ENCODE measurements around the gene INPP5J. TPM values are rescaled to one million over a fixed set of nuclear protein-coding genes. Genes with fewer than 3 reads are reported as not detected.

The INPP5J gene
- total and polyA plus RNA-seq, 12 donors: 7.9 to 31.7 (median 16.9) TPM

DNA sequence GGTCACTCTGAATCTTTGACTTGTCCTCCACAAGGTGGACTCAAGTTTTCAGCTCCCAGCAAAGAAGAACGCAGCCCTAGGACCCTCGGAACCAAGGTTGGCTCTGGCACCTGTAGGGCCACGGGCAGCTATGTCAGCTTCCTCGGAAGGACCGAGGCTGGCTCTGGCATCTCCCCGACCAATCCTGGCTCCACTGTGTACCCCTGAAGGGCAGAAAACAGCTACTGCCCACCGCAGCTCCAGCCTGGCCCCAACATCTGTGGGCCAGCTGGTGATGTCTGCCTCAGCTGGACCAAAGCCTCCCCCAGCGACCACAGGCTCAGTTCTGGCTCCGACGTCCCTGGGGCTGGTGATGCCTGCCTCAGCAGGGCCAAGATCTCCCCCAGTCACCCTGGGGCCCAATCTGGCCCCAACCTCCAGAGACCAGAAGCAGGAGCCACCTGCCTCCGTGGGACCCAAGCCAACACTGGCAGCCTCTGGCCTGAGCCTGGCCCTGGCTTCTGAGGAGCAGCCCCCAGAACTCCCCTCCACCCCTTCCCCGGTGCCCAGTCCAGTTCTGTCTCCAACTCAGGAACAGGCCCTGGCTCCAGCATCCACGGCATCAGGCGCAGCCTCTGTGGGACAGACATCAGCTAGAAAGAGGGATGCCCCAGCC is 2.2 kb downstream of the INPP5J start:
- ATAC-seq: no peak
- H3K36me3 ChIP-seq: peaks cover 0 to 11% (median 0%) of the 10 kb centered on the region in 9 donors
- peaks cover 3 to 32% (median 16%) of the 10 kb centered on the region in 9 donors for H3K4me1 ChIP-seq
- no peak for DNase-seq
- TF ChIP-seq, protein P1, sequence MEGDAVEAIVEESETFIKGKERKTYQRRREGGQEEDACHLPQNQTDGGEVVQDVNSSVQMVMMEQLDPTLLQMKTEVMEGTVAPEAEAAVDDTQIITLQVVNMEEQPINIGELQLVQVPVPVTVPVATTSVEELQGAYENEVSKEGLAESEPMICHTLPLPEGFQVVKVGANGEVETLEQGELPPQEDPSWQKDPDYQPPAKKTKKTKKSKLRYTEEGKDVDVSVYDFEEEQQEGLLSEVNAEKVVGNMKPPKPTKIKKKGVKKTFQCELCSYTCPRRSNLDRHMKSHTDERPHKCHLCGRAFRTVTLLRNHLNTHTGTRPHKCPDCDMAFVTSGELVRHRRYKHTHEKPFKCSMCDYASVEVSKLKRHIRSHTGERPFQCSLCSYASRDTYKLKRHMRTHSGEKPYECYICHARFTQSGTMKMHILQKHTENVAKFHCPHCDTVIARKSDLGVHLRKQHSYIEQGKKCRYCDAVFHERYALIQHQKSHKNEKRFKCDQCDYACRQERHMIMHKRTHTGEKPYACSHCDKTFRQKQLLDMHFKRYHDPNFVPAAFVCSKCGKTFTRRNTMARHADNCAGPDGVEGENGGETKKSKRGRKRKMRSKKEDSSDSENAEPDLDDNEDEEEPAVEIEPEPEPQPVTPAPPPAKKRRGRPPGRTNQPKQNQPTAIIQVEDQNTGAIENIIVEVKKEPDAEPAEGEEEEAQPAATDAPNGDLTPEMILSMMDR (IDR thresholded peaks at IDR 0.05): no peak
- H3K27me3 ChIP-seq: no peaks in the 10 kb centered on the region
- WGBS, 2 donors: 76 to 83% methylated on average over 14 of the region's 14 CpGs
- no peak overlapping the region for H3K27ac ChIP-seq
- intact Hi-C loops (cut with DNase I): no loop called here
- H3K4me3 ChIP-seq: no peak overlapping the region
- H3K9me3 ChIP-seq: no peaks in the 10 kb centered on the region

DNA sequence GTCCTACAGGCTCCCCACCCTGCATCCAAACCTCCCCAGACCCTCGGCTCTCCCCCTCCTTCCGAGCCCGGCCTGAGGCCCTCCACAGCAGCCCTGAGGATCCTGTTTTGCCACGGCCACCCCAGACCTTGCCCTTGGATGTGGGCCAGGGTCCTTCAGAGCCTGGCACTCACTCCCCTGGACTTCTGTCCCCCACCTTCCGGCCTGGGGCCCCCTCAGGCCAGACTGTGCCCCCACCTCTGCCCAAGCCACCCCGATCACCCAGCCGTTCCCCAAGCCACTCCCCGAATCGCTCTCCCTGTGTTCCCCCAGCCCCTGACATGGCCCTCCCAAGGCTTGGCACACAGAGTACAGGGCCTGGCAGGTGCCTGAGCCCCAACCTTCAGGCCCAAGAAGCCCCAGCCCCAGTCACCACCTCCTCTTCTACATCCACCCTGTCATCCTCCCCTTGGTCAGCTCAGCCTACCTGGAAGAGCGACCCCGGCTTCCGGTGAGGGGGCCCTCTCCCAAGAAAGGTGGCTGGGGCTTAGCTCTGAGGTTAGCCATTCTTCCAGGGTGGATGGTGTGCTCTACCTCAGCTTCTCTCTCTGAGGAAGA is 2.9 kb downstream of the INPP5J start:
- TF ChIP-seq, protein P1 (IDR thresholded peaks at IDR 0.05): no peak
- H3K27me3 ChIP-seq: no peaks in the 10 kb centered on the region
- no peaks in the 10 kb centered on the region for H3K9me3 ChIP-seq
- no peak overlapping the region for H3K4me3 ChIP-seq
- H3K36me3 ChIP-seq: peaks cover 0 to 17% (median 0%) of the 10 kb centered on the region in 9 donors
- 80 to 83% methylated on average over 12 of the region's 12 CpGs for whole genome bisulfite sequencing, 2 donors
- H3K27ac ChIP-seq: no peak overlapping the region
- H3K4me1 ChIP-seq: peaks cover 3 to 25% (median 13%) of the 10 kb centered on the region in 9 donors
- intact Hi-C loops (cut with DNase I): no loop called here
- ATAC-seq: no peak
- DNase-seq: no peak

DNA sequence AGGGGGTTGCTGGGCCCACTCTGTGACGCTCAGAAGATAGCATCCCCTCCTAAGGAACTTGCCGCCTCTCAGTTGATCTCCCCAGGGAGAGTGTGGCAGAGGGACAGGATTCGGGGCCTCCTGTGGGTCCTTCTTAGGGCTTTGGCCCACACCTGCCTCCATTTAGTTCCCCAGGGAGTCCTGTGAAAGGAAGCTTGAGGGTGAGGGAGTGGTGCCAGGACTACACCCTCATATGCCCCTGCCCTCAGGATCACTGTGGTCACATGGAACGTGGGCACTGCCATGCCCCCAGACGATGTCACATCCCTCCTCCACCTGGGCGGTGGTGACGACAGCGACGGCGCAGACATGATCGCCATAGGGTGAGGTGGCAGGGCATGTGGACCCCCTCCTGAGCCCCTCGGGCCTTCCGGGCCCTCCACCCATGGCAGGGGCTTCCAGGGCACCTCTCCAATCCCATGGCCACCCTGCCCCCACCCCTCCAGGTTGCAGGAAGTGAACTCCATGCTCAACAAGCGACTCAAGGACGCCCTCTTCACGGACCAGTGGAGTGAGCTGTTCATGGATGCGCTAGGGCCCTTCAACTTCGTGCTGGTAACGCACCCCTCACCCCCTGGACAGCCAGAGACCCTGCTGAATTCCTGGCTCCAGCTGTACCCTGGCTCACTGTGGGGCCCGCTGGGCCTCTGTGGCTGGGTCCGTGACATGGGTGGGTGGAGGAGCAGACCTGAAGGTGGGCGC is 3.5 kb downstream of the INPP5J start:
- peaks cover 3 to 25% (median 17%) of the 10 kb centered on the region in 9 donors for H3K4me1 ChIP-seq
- no peak for ATAC-seq

DNA sequence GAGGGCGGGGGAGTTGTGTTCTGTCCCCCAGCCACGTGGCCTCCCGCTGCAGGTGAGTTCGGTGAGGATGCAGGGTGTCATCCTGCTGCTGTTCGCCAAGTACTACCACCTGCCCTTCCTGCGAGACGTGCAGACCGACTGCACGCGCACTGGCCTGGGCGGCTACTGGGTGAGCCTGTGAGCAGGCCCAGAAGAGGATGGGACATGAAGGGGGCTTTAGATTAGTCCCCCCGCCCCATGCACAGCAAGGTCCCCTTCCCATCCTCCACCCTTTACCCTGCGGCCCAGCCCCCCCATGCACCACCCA is 4.1 kb downstream of the INPP5J start:
- Histone ChIP-seq H3K27ac (no peak overlapping the region), H3K4me3 (no peak overlapping the region), H3K4me1 (peaks cover 3 to 22% (median 17%) of the 10 kb centered on the region in 9 donors), H3K36me3 (peaks cover 0 to 20% (median 0%) of the 10 kb centered on the region in 9 donors), H3K27me3 (no peaks in the 10 kb centered on the region), H3K9me3 (no peaks in the 10 kb centered on the region)
- TF ChIP-seq, protein P1 (IDR thresholded peaks at IDR 0.05): no peak
- DNase-seq: no peak
- no peak for ATAC-seq
- WGBS, 2 donors: 87 to 91% methylated on average over 13 of the region's 13 CpGs
- intact Hi-C loops (cut with DNase I): no loop called here

More for the DNA sequence above, 3.5 kb downstream of the INPP5J start:
- Histone ChIP-seq H3K4me3 (no peak overlapping the region), H3K9me3 (no peaks in the 10 kb centered on the region), H3K27me3 (no peaks in the 10 kb centered on the region), H3K36me3 (peaks cover 0 to 20% (median 0%) of the 10 kb centered on the region in 9 donors), H3K27ac (no peak overlapping the region)
- WGBS, 2 donors: 90 to 91% methylated on average over 22 of the region's 22 CpGs
- intact Hi-C loops (cut with DNase I): no loop called here
- DNase-seq: no peak
- TF ChIP-seq, protein P1 (IDR thresholded peaks at IDR 0.05): no peak

All from heart right ventricle (tissue), 16 donors.